Chondrocyte (in vitro differentiated cells): Measurements from ENCODE around the gene KYAT1. TPM values are rescaled to one million over a fixed set of nuclear protein-coding genes. Genes with fewer than 3 reads are reported as not detected.

ENCODE experiments used
- DNase-seq: peaks from one replicate; pipeline ENCODE4 v3.0.0; 2021; ENCODE audit warnings: mixed read lengths, low spot score
- H3K27ac Mint-ChIP-seq: one replicate; pipeline ENCODE4 v1.8.0; 2021; ENCODE audit warnings: mild to moderate bottlenecking, moderate library complexity, mixed read lengths; ENCODE audit not compliant: unreplicated experiment
- H3K27me3 Mint-ChIP-seq: 2 replicates; pipeline ENCODE4 v1.8.0; 2021; ENCODE audit warnings: low read depth, mixed read lengths
- H3K36me3 Mint-ChIP-seq: 2 replicates; pipeline ENCODE4 v1.8.0; 2021; ENCODE audit warnings: low read depth, mixed read lengths
- H3K4me1 Mint-ChIP-seq: 2 replicates; pipeline ENCODE4 v1.8.0; 2021; ENCODE audit warnings: low read depth, mild to moderate bottlenecking, mixed read lengths
- H3K4me3 Mint-ChIP-seq: one replicate; pipeline ENCODE4 v1.8.0; 2021; ENCODE audit warnings: mild to moderate bottlenecking, moderate library complexity, mixed read lengths; ENCODE audit not compliant: unreplicated experiment
- H3K9me3 Mint-ChIP-seq: 2 replicates; pipeline ENCODE4 v1.8.0; 2021; ENCODE audit warnings: low read depth, mixed read lengths
- total RNA-seq: library from RNA; stranded (reverse); gene quantifications from 3 replicates; pipeline ENCODE4 v1.2.1, GENCODE V29; 2021
- TF ChIP-seq, protein P1 (sequence below): fragments of 200-600 bp; sonication (generic); IDR thresholded peaks from 2 replicates; pipeline ENCODE4 v1.5.0; 2021; ENCODE audit warnings: antibody characterized with exemption, mild to moderate bottlenecking, moderate library complexity

KYAT1 gene
- total RNA-seq, 1 donor from 2014 or later = 3.6 TPM

DNA sequence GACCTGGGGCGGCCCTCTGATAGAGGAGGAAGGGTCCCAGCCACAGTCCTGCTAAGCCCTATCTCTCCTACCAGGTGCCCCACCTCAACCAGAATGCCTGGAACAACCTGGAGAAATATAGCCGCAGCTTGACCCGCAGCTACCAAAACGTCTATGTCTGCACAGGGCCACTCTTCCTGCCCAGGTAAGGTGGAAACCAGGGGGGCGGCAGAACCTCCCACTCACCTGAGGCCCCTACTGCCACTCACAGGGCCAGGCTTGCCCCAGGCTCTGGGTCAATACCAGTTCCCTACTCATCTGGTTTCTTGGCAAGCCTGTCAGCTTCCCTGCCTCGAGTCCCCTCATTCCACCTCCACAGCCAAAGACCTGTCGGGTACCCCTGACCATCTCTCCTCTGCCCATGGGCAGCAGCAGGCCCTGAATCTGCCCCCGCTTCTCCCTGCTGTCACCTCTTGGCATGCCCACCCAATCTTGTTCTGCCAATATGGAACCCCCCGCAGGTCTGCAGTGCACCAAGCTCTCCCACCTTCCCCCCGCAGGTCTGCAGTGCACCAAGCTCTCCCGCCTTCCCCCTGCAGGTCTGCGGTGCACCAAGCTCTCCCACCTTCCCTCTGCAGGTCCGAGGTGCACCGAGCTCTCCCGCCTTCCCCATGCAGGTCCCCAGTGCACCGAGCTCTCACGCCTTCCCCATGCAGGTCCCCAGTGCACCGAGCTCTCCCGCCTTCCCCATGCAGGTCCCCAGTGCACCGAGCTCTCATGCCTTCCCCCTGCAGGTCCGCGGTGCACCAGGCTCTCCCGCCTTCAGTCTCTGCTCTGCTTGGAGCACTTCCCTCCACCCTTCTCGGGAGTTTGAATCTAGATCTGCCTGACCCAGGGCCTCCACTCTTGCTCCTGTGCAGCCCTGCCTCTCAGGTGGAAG is 60.8 kb downstream of the KYAT1 start:
- Mint-ChIP-seq H3K27ac (no peak overlapping the region), H3K27me3 (no peaks in the 10 kb centered on the region), H3K4me1 (peaks cover 11% of the 10 kb centered on the region), H3K36me3 (peaks cover 9% of the 10 kb centered on the region), H3K9me3 (no peaks in the 10 kb centered on the region), H3K4me3 (no peak overlapping the region)
- TF ChIP-seq, protein P1, sequence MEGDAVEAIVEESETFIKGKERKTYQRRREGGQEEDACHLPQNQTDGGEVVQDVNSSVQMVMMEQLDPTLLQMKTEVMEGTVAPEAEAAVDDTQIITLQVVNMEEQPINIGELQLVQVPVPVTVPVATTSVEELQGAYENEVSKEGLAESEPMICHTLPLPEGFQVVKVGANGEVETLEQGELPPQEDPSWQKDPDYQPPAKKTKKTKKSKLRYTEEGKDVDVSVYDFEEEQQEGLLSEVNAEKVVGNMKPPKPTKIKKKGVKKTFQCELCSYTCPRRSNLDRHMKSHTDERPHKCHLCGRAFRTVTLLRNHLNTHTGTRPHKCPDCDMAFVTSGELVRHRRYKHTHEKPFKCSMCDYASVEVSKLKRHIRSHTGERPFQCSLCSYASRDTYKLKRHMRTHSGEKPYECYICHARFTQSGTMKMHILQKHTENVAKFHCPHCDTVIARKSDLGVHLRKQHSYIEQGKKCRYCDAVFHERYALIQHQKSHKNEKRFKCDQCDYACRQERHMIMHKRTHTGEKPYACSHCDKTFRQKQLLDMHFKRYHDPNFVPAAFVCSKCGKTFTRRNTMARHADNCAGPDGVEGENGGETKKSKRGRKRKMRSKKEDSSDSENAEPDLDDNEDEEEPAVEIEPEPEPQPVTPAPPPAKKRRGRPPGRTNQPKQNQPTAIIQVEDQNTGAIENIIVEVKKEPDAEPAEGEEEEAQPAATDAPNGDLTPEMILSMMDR = no peak
- no peak for DNase-seq

DNA sequence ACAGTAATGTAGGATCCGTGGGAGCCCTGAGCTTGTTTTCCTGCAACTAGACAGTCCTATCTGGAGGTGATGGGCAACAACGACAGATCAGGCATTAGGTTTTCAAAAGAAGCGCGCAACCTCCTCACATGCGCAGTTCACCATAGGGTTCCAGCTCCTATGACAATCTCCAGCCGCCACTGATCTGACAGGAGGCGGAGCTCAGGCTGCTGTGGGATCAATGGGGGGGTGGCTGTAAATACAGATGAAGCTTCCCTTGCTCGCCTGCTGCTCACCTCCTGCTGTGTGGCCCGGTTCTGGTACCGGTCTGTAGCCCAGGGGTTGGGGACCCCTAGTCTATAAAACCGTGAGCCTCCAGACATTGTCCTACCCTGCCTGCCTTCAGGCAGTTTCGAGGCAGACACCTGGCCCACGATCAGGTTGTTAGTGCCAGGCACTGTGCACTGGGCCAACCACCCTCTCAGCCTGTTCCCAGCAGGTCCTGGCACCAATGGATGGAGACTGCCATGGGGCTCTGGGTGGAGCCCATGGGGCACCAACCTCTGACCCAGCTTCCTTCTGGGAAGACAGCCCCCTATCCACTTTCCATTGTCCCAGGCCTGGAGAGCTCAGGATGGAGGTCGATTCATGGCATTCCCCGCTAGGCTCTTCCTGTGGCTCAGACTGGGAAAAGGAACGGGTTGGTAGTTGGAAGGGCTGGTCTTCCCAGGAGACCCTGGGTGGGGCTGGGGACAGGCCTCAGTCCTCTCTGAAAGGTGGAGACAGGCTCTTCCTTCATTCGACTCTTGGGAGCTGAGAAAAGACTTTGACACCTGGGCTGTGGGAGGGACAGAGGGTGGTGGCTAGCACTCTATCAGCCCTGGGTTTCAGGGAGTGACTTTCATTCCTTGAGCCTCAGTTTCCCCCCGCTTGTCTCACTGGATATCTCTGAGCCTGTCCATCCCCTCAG is 61.8 kb downstream of the KYAT1 start:
- Mint-ChIP-seq H3K4me1 (peaks cover 11% of the 10 kb centered on the region), H3K27me3 (no peaks in the 10 kb centered on the region), H3K36me3 (peaks cover 7% of the 10 kb centered on the region), H3K9me3 (no peaks in the 10 kb centered on the region), H3K27ac (no peak overlapping the region), H3K4me3 (peak overlapping the region; percentile 74)
- TF ChIP-seq, protein P1 = no peak
- DNase-seq = no peak

DNA sequence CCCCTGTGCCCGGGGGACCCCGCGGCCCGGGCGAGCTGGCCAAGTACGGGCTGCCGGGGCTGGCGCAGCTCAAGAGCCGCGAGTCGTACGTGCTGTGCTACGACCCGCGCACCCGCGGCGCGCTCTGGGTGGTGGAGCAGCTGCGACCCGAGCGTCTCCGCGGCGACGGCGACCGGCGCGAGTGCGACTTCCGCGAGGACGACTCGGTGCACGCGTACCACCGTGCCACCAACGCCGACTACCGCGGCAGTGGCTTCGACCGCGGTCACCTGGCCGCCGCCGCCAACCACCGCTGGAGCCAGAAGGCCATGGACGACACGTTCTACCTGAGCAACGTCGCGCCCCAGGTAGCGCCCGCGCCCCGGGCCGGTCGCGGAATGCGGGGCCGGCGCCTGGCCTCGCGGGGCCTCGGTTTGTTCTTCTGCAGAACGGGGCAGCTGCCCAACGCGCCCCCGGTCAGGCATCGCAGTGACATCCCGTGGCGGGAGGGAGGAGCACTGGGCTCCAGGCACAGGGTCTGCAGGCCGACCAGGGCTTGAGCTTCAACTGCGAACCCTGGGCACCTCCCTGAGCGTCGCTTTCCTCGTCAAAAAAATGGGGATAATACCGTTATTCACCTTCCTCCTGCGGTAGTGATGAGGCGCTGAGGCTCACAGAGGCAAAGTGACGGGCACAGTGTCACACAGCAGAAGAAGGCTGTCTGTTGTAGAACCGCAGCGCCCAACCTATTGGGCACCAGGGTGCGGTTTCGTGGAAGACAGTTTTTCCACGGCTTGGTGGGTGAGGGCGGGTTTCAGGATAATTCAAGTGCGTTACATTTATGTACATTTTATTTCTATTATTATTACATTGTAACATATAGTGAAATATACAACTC is 62.7 kb downstream of the KYAT1 start:
- Mint-ChIP-seq H3K27ac (peak overlapping the region; percentile 83), H3K4me1 (peaks cover 11% of the 10 kb centered on the region), H3K9me3 (no peaks in the 10 kb centered on the region), H3K4me3 (peak overlapping the region; percentile 74), H3K36me3 (peaks cover 5% of the 10 kb centered on the region), H3K27me3 (no peaks in the 10 kb centered on the region)
- TF ChIP-seq, protein P1 = peak; percentile 49
- DNase-seq = no peak

DNA sequence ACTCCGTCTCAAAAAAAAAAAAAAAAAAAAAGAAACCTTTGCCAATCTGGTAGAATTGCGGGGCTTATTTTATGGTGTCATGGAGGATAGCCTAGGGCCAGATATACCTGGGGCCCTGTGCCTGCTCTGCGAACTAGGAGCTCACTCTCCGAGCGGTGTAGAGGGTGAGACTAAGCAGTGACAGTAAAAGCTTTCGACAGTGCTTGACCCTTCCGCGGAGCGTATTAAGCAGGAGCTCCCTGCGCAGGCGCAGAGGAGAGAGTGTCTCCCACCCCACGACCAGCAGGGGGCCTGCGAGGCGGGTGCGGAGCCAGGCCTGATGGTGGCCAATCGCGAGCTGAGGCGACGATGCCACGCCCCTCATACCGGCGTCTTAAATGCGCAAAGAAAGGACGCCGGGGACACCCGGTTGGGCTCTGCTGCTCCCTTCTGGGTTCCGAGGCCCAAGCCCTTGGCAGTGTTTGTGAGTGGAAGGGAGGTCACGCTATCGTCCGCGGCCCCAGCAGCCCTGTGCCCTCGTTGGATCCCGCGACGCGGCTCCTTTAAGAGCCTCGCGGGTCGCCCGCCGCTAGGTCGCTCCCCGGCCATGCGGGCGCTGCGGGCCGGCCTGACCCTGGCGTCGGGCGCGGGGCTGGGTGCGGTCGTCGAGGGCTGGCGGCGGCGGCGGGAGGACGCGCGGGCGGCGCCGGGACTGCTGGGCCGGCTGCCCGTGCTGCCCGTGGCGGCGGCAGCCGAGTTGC is 63.5 kb downstream of the KYAT1 start, which contains the start of gene ENDOG:
TSS of gene ENDOG (plus strand) at position 402 of the 740 bp plus-strand sequence. CDS start at position 587, 185 bp downstream.
- no peaks in the 10 kb centered on the region for H3K9me3 Mint-ChIP-seq
- peaks cover 5% of the 10 kb centered on the region for H3K36me3 Mint-ChIP-seq
- TF ChIP-seq, protein P1 = peak; percentile 87
- DNase-seq = peak; percentile 98
- H3K4me3 Mint-ChIP-seq = peak within 1 kb of the TSS; percentile 74
- H3K4me1 Mint-ChIP-seq = peaks cover 11% of the 10 kb centered on the region
- H3K27me3 Mint-ChIP-seq = no peaks in the 10 kb centered on the region
- peak within 1 kb of the TSS; percentile 90 for H3K27ac Mint-ChIP-seq
